ENCODE results near the gene TMC1. TPM values are rescaled to one million over a fixed set of nuclear protein-coding genes. Genes with fewer than 3 reads are reported as not detected.
"Not testable (repeated sequence)": the region's sequence is repeated elsewhere in the genome, so short reads cannot be mapped to it uniquely, and the experiment has no call there.

Gene TMC1
- total RNA-seq = not detected in 2 replicates
- not detected in 2 replicates for polyA plus RNA-seq

GRCh38 chr9:72521416-72521815 is at the start of gene TMC1:
TSS of gene TMC1 (plus strand) at chr9:72521608. CDS start at chr9:72648649, 127,041 bp downstream.
- not testable (repeated sequence) for H3K27me3 ChIP-seq; H3K27ac ChIP-seq; DNase-seq (ENCODE audit: low read depth in 1 of 2, low spot score in 1 of 2); H3K9me3 ChIP-seq (ENCODE audit: low read depth); H3K4me1 ChIP-seq (ENCODE audit: low read depth); H3K4me3 ChIP-seq; H3K36me3 ChIP-seq

DNA sequence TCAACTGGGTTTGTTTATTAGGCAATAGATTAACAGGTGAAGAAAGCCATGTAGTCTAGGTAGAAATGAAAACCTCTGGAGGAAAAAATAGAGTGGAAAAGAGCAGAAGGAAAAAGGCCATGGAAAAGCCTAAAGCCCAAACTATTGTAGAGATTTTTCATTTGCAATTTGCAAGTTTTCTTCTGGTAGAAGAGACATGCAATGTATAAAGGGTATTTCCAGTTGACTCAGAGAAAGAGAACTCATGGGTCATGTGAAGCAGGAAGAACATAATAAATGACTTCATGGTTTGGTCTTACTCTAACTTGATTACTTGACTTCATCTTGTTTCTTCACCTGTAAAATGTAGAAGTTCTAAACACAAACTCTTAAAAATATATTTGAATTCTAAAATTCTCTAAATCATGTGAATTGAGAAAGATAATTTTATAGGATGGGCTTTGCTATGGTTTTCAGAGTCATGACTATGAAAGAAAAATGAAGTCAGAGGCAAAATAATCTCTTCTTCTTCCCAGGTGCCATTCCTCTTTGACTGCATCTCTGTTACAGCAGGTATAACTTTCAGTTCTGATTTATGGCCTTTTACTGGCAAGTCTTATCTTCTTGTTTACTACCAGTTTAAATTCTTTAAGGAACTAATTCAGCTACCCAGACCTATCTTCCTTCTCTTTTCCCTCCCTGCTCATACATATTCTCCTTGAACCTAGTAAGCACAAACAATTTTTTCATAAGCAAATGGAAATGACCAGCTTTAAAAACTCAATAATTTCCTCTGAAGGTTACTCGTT is 47.7 kb upstream of the TMC1 start:
- H3K36me3 ChIP-seq = no peaks in the 10 kb centered on the region
- no peak overlapping the region for H3K4me3 ChIP-seq
- H3K9me3 ChIP-seq (ENCODE audit: low read depth) = no peaks in the 10 kb centered on the region
- no peak for DNase-seq (ENCODE audit: low read depth in 1 of 2, low spot score in 1 of 2)
- no peak for TF ChIP-seq CTCF (IDR thresholded peaks at IDR 0.05; ENCODE audit: low read depth, low read length)
- H3K27me3 ChIP-seq = no peaks in the 10 kb centered on the region
- H3K27ac ChIP-seq = no peak overlapping the region
- H3K4me1 ChIP-seq (ENCODE audit: low read depth) = peaks cover 9% of the 10 kb centered on the region

DNA sequence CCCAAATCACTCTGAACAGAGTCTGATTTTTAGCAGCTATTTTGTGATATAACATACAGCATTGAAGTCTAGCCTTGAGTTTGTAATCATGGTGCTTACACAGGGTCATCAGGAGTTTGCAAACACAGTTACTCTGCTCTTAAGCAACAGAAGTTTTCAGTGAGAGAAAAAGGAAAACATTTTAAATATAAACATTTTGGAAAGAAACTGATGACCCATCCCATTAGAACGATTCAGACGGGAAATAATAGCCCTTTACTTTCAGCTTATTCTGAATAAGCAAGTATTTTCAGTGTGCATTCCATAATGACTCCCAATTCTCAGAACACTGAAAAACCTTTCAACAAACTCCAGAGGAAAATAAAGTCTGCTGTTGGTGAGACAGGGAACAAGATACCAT is 46.7 kb upstream of the TMC1 start:
- Histone ChIP-seq H3K27me3 (no peaks in the 10 kb centered on the region), H3K27ac (no peak overlapping the region), H3K4me1 (ENCODE audit: low read depth) (peaks cover 9% of the 10 kb centered on the region), H3K4me3 (no peak overlapping the region), H3K36me3 (no peaks in the 10 kb centered on the region), H3K9me3 (ENCODE audit: low read depth) (no peaks in the 10 kb centered on the region)
- DNase-seq (ENCODE audit: low read depth in 1 of 2, low spot score in 1 of 2) = no peak
- TF ChIP-seq CTCF (IDR thresholded peaks at IDR 0.05; ENCODE audit: low read depth, low read length) = no peak

DNA sequence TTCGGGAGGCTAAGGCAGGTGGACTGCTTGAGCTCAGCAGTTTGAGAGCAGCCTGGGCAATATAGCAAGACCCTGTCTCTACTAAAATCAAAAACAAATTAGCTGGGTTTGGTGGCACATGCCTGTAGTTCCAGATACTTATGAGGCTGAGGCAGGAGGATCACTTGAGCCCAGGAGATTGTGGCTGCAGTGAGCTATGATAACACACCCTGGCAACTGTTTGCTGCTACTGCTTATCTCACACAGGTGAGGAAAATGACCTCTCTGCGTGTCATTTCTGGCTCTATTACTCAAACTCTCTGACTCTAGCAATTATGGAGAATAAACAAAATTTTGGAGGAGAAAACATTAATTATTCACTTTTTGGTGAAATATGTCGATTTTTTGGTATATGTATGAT is 45.3 kb upstream of the TMC1 start:
- Histone ChIP-seq H3K4me3 (no peak overlapping the region), H3K27ac (no peak overlapping the region), H3K36me3 (no peaks in the 10 kb centered on the region), H3K4me1 (ENCODE audit: low read depth) (peaks cover 9% of the 10 kb centered on the region), H3K9me3 (ENCODE audit: low read depth) (no peaks in the 10 kb centered on the region), H3K27me3 (no peaks in the 10 kb centered on the region)
- DNase-seq (ENCODE audit: low read depth in 1 of 2, low spot score in 1 of 2) = no peak
- no peak for TF ChIP-seq CTCF (IDR thresholded peaks at IDR 0.05; ENCODE audit: low read depth, low read length)

GRCh38 chr9:72476617-72477437 is 44.6 kb upstream of the TMC1 start:
- no peak for DNase-seq (ENCODE audit: low read depth in 1 of 2, low spot score in 1 of 2)
- H3K27ac ChIP-seq = no peak overlapping the region
- no peak for TF ChIP-seq CTCF (IDR thresholded peaks at IDR 0.05; ENCODE audit: low read depth, low read length)

More at GRCh38 chr9:72476617-72477437, 44.6 kb upstream of the TMC1 start:
- Histone ChIP-seq H3K4me1 (ENCODE audit: low read depth) (peaks cover 9% of the 10 kb centered on the region), H3K4me3 (no peak overlapping the region), H3K9me3 (ENCODE audit: low read depth) (no peaks in the 10 kb centered on the region), H3K27me3 (no peaks in the 10 kb centered on the region), H3K36me3 (no peaks in the 10 kb centered on the region)

All from cardiac muscle cell (in vitro differentiated cells and primary cell).